Left lung (tissue), 10 donors: ENCODE measurements around the gene NTHL1. TPM values are rescaled to one million over a fixed set of nuclear protein-coding genes. Genes with fewer than 3 reads are reported as not detected.

Experiments
- ATAC-seq: fragments of 200-7000 bp; cut with Tn5 transposase; one replicate; pipeline ENCODE4 v1.9.1; 2020; ENCODE audit warnings: moderate library complexity
- DNase-seq, 4 donors: peaks; one replicate each; pipeline ENCODE4 v3.0.0-alpha.2; 2013 to 2020
- H3K27ac ChIP-seq, 2 donors: fragments of 200-600 bp; sonication (generic) in 1 of 2; one replicate each; pipeline versions ENCODE4 v1.5.0 to v1.8.0; 2020 to 2021
- H3K27me3 ChIP-seq, 2 donors: fragments of 200-600 bp; sonication (generic) in 1 of 2; one replicate each; pipeline versions ENCODE4 v1.5.0 to v1.8.0; 2020 to 2021
- H3K36me3 ChIP-seq, 2 donors: fragments of 200-600 bp; sonication (generic) in 1 of 2; one replicate each; pipeline versions ENCODE4 v1.5.0 to v1.8.0; 2020 to 2021
- H3K4me1 ChIP-seq, 2 donors: fragments of 200-600 bp; one replicate each; pipeline ENCODE4 v1.8.0; 2021
- H3K4me3 ChIP-seq, 2 donors: fragments of 200-600 bp; sonication (generic) in 1 of 2; one replicate each; pipeline versions ENCODE4 v1.5.0 to v1.8.0; 2020 to 2021; ENCODE audit warnings: mild to moderate bottlenecking in 1 of 2
- H3K9me3 ChIP-seq, 2 donors: fragments of 200-600 bp; sonication (generic) in 1 of 2; one replicate each; pipeline versions ENCODE4 v1.5.0 to v1.8.0; 2020 to 2021
- intact Hi-C, 2 donors: fragments of 100-400 bp; cut with DNase I; formaldehyde crosslinking; loops; one replicate each; pipeline versions ENCODE4 v1.11.2 to v1.14.2; 2022
- polyA plus RNA-seq, 6 donors: library from polyadenylated mRNA; unstranded; fragments of 120-200 nt; gene quantifications; one replicate each; pipeline ENCODE4 v1.2.1, GENCODE V29; 2013; ENCODE audit not compliant: insufficient read length in 6 of 6
- total RNA-seq, 2 donors: library from RNA; stranded (reverse); fragmentation: NEBNext Ultra II Directional; extraction: Animal tissue kit (Norgen Biotek cat#: 25700); gene quantifications; one replicate each; pipeline ENCODE4 v1.2.1, GENCODE V29; 2021
- TF ChIP-seq, protein P1 (sequence below), 2 donors: fragments of 200-600 bp; sonication (generic) in 1 of 2; IDR thresholded peaks; one replicate each; pipeline versions ENCODE4 v1.5.0 to v1.8.0; 2021; ENCODE audit warnings: antibody characterized with exemption in 2 of 2
- donor health status: DM: no; HTN: yes; CAD: no.
- donor health status: DM: no; HTN: no; CAD: no.

Gene NTHL1
- total and polyA plus RNA-seq, 8 donors, result 19.4 to 30.0 (median 25.8) TPM

DNA sequence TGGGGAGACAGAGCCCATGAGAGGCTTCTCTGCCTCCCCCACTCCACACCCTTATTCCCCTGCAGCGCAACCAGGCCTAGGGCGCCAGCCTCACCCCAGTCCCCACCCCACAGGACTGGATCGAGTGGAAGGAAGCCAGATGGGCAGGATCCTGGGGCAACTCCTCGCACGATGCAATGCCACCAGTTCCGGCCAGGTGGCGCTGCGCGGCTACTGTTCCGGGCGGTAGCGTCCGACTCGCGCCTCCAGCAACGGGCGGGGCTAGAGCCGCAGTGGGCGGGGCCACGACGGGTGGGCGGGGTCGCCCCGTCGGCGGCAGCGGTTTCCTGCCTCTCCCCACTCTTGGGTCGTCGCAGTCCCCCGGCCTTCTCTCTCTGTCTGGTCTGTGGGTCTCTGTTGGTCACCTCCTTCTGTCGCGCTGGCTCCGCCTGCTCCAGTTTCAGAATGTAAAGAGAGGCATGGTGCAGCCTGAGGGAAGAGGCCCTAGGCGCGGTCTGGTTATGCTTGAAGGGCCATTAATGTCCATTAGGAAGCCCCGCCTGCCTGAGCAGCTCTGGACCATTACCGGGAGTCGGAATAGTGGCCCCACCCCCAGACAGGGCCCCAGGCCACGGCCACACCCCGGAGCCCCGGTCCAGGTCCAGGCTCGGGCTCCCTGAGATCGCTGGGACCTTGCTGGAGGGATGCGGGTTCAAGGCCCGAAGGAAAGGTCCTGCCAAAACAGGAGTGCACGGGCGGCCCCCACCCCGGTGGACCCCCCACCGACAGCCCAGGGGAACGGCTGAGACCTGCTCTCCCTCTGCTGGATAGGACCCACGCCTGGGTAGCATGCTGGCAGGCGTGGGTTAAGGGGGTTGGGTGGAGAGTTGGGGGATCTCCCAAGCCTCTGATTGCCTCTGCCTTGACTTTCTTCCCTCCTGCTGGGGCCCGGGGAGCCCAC, 24.3 kb downstream of the NTHL1 start:
- H3K9me3 ChIP-seq, result no peaks in the 10 kb centered on the region
- DNase-seq (peak; percentile 89 to 100 (median 94)), ATAC-seq (peak; percentile 95)
- no peaks in the 10 kb centered on the region for H3K36me3 ChIP-seq
- intact Hi-C loops, result loop anchor here in 1 of 2 donors (5.0 kb wide), 1 partner anchor 129 kb away; no protein-coding TSS in a partner anchor
- TF ChIP-seq, protein P1, sequence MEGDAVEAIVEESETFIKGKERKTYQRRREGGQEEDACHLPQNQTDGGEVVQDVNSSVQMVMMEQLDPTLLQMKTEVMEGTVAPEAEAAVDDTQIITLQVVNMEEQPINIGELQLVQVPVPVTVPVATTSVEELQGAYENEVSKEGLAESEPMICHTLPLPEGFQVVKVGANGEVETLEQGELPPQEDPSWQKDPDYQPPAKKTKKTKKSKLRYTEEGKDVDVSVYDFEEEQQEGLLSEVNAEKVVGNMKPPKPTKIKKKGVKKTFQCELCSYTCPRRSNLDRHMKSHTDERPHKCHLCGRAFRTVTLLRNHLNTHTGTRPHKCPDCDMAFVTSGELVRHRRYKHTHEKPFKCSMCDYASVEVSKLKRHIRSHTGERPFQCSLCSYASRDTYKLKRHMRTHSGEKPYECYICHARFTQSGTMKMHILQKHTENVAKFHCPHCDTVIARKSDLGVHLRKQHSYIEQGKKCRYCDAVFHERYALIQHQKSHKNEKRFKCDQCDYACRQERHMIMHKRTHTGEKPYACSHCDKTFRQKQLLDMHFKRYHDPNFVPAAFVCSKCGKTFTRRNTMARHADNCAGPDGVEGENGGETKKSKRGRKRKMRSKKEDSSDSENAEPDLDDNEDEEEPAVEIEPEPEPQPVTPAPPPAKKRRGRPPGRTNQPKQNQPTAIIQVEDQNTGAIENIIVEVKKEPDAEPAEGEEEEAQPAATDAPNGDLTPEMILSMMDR (IDR thresholded peaks at IDR 0.05), result peak; percentile 92 to 99
- peak overlapping the region in 1 of 2 donors; percentile 29 for H3K4me3 ChIP-seq
- peak overlapping the region; percentile 50 to 71 for H3K27ac ChIP-seq
- peaks cover 20 to 79% of the 10 kb centered on the region in 2 donors for H3K27me3 ChIP-seq
- H3K4me1 ChIP-seq, result peaks cover 22 to 63% of the 10 kb centered on the region in 2 donors

DNA sequence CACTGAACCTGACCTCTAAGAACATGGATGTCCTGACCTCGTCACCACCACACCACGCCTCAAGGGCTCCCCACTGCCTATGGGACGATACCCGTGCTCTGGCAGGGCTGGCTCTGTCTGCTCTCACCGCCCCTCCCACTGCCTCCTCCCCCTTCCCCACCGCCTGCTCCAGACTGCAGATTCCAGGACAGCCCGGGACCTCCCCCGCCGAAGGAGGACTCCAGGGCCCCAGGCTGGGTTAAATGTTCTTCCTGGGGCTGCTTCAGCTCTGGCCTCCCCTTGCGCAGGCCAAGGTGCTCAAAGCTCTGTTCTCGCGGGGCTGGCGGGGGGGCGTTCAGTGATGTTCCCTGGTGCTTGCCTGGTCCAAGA, 24.9 kb downstream of the NTHL1 start:
- TF ChIP-seq, protein P1 (IDR thresholded peaks at IDR 0.05), result no peak
- intact Hi-C loops, result loop anchor here in 1 of 2 donors (5.0 kb wide), 1 partner anchor 130 kb away; no protein-coding TSS in a partner anchor
- H3K27me3 ChIP-seq, result peaks cover 20 to 79% of the 10 kb centered on the region in 2 donors
- ATAC-seq (peak; percentile 8), DNase-seq (peak in 1 of 4 donors; percentile 53)
- H3K9me3 ChIP-seq, result no peaks in the 10 kb centered on the region
- peak overlapping the region in 1 of 2 donors; percentile 71 for H3K27ac ChIP-seq
- no peaks in the 10 kb centered on the region for H3K36me3 ChIP-seq
- H3K4me3 ChIP-seq, result peak overlapping the region in 1 of 2 donors; percentile 29
- peaks cover 17 to 56% of the 10 kb centered on the region in 2 donors for H3K4me1 ChIP-seq

DNA sequence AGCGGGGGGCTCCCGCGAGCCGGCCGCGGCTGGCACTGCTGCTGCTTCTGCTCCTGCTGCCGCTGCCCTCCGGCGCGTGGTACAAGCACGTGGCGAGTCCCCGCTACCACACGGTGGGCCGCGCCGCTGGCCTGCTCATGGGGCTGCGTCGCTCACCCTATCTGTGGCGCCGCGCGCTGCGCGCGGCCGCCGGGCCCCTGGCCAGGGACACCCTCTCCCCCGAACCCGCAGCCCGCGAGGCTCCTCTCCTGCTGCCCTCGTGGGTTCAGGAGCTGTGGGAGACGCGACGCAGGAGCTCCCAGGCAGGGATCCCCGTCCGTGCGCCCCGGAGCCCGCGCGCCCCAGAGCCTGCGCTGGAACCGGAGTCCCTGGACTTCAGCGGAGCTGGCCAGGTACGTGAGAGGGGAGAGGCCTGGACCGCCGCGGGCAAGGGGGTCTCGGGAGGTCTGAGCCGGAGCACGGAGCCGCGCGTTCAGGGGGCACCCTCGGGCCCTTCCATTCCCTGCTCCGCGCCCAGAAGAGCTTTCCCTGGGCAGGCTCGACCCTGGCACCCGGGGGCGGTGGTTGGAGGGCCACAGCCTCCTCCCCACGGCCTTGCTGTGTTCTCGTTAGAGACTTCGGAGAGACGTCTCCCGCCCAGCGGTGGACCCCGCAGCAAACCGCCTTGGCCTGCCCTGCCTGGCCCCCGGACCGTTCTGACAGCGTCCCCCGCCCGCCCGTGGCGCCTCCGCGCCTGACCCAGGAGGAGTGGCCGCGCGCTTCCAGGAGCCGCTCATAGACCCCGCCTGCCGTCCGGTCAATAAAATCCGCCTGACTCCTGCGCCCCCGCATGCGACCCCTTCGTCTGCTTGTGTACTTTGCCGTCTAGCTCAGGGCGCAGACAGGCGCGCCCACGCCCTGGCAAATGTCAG, 27.5 kb downstream of the NTHL1 start:
- DNase-seq, result peak in 1 of 4 donors; percentile 79
- Histone ChIP-seq H3K9me3 (no peaks in the 10 kb centered on the region), H3K27ac (no peak overlapping the region), H3K36me3 (no peaks in the 10 kb centered on the region), H3K4me1 (peaks cover 17 to 36% of the 10 kb centered on the region in 2 donors), H3K4me3 (no peak overlapping the region), H3K27me3 (peaks cover 20 to 64% of the 10 kb centered on the region in 2 donors)
- ATAC-seq, result no peak
- TF ChIP-seq, protein P1 (IDR thresholded peaks at IDR 0.05), result no peak
- intact Hi-C loops, result loop anchor here in 1 of 2 donors (5.0 kb wide), 1 partner anchor 132 kb away; no protein-coding TSS in a partner anchor

DNA sequence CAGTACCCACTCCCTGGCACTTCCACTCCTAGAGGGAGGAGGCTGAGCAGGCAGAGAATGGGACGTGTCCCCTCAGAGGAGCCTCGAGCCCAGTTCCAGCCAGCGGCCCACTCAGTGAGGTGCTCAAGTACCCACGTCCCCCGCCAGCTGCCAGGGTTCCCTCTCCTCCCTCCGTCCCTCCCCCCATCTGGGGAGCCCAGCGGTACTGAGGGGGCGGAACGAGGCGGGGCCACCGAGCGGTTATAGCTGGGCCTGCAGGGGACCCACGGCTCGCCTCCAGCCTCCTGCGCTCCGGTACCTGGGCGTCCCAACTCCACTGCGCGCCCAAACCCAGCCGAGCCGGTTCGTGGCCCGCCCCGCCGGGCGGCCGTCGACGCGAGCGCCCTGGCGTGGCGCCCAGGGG, 28.1 kb downstream of the NTHL1 start, which contains the start of gene NPW:
Gene NPW, plus strand, starts transcription at position 268 of the 403 bp plus-strand sequence.
- intact Hi-C loops, result no loop called here
- H3K27me3 ChIP-seq, result peaks cover 20 to 58% of the 10 kb centered on the region in 2 donors
- H3K27ac ChIP-seq, result no peak within 1 kb of the TSS
- TF ChIP-seq, protein P1 (IDR thresholded peaks at IDR 0.05), result no peak
- no peak within 1 kb of the TSS for H3K4me3 ChIP-seq
- no peaks in the 10 kb centered on the region for H3K36me3 ChIP-seq
- H3K4me1 ChIP-seq, result peaks cover 17 to 34% of the 10 kb centered on the region in 2 donors
- ATAC-seq (no peak), DNase-seq (peak in 2 of 4 donors; percentile 55 to 68)
- no peaks in the 10 kb centered on the region for H3K9me3 ChIP-seq
